ENCODE measurements around the gene IFI27L1.

IFI27L1 gene

GRCh38 chr14:94081386-94081820 is 293 bp downstream of the IFI27L1 start:
- DNase-seq: no peak

- DNase-seq: no peak
Measured at GRCh38 chr14:94087891-94088290, 6.8 kb downstream of the IFI27L1 start.

- no peak for DNase-seq
Measured at GRCh38 chr14:94088516-94088915, 7.4 kb downstream of the IFI27L1 start.

GRCh38 chr14:94089479-94089878 is 8.4 kb downstream of the IFI27L1 start:
- DNase-seq: no peak

GRCh38 chr14:94093418-94093817 is 12.3 kb downstream of the IFI27L1 start:
- DNase-seq: no peak

- DNase-seq: no peak
Measured at GRCh38 chr14:94097091-94097490, 16.0 kb downstream of the IFI27L1 start.

GRCh38 chr14:94098326-94098992 is 17.3 kb downstream of the IFI27L1 start:
- no peak for DNase-seq

GRCh38 chr14:94099006-94099405 is 17.9 kb downstream of the IFI27L1 start:
- DNase-seq: no peak

- DNase-seq: no peak
Measured at GRCh38 chr14:94100847-94101246, 19.7 kb downstream of the IFI27L1 start.

GRCh38 chr14:94101748-94102147 is 20.6 kb downstream of the IFI27L1 start:
- no peak for DNase-seq

GRCh38 chr14:94102768-94103482 is 21.8 kb downstream of the IFI27L1 start:
- no peak for DNase-seq

GRCh38 chr14:94103554-94104150 is 22.5 kb downstream of the IFI27L1 start:
- DNase-seq: no peak

- no peak for DNase-seq
Measured at GRCh38 chr14:94104731-94105130, 23.6 kb downstream of the IFI27L1 start.

- no peak for DNase-seq
Measured at GRCh38 chr14:94109915-94110250, 28.8 kb downstream of the IFI27L1 start.

GRCh38 chr14:94110552-94111181 is 29.6 kb downstream of the IFI27L1 start, which contains the start of gene IFI27:
Gene IFI27, plus strand, starts transcription at chr14:94110736.
- DNase-seq: no peak

GRCh38 chr14:94111276-94112095 is 30.4 kb downstream of the IFI27L1 start:
- no peak for DNase-seq

GRCh38 chr14:94112513-94113063 is 31.5 kb downstream of the IFI27L1 start:
- DNase-seq: no peak

GRCh38 chr14:94113073-94113472 is 32.0 kb downstream of the IFI27L1 start:
- no peak for DNase-seq

GRCh38 chr14:94113490-94113889 is 32.4 kb downstream of the IFI27L1 start:
- DNase-seq: no peak

GRCh38 chr14:94113908-94114588 is 32.9 kb downstream of the IFI27L1 start:
- DNase-seq: no peak

GRCh38 chr14:94114589-94115057 is 33.5 kb downstream of the IFI27L1 start:
- DNase-seq: no peak
